Gastrocnemius medialis (tissue), 4 donors: Measurements from ENCODE around the gene DCC.

Experiments used
- CTCF ChIP-seq, 5 experiments: fragments of 450-650 bp in 3 of 5; fragments of 200-600 bp in 2 of 5; sonication (generic) in 2 of 5; IDR thresholded peaks in 4 of 5; conservative IDR thresholded peaks in 1 of 5; 1 replicate in 4 of 5; 2 replicates in 1 of 5; pipeline ENCODE4 v1.5.1; 2016 to 2019; ENCODE audit warnings: antibody characterized with exemption in 5 of 5, mild to moderate bottlenecking in 3 of 5, moderate library complexity in 3 of 5
- POLR2A ChIP-seq, 2 donors: fragments of 450-650 bp; IDR thresholded peaks; one replicate each; pipeline ENCODE4 v1.6.1; 2017; ENCODE audit warnings: antibody characterized with exemption in 2 of 2, mild to moderate bottlenecking in 2 of 2, moderate library complexity in 2 of 2

DNA sequence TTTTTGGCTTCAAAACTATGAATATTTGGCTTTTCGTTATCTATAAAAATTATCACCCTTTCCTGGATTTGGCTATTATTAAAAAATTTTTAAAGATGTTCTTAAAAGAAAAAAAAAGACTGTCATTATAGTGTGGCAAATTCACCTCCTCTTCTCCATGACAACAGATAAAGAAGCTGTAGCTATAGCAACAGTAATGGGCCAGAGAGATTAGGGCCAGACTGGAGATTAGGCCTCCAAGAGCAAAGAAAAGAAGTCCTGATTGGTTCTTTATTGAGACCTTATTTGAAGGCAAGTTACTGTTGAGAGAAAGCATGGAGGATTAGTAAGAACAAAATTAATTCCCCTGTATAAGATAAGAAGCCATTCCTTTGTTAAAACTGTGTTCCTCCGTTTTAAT is 812.5 kb downstream of the DCC start:
- TF ChIP-seq CTCF (IDR thresholded peaks at IDR 0.05 in 4 of 5, conservative IDR thresholded peaks at IDR 0.05 in 1 of 5) (no peak), POLR2A (IDR thresholded peaks at IDR 0.05) (no peak)
